Sigmoid colon (tissue), 4 donors: ENCODE measurements around the gene RPP25L.

ENCODE experiments used
- EP300 ChIP-seq, 4 donors: sonication (generic); formaldehyde crosslinking; IDR thresholded peaks; one replicate each; pipeline ENCODE4 v1.6.1; 2017; ENCODE audit warnings: antibody characterized with exemption in 4 of 4
- POLR2A ChIP-seq, 2 donors: fragments of 450-650 bp; IDR thresholded peaks; one replicate each; pipeline ENCODE4 v1.6.1; 2016; ENCODE audit warnings: antibody characterized with exemption in 2 of 2, mild to moderate bottlenecking in 2 of 2, moderate library complexity in 2 of 2
- POLR2AphosphoS5 ChIP-seq, 4 donors: sonication (generic); formaldehyde crosslinking; IDR thresholded peaks; one replicate each; pipeline ENCODE4 v1.6.1; 2017; ENCODE audit warnings: antibody characterized with exemption in 4 of 4
- TF ChIP-seq, protein P1 (sequence below), 4 experiments: fragments of 450-650 bp in 3 of 4; fragments of 200-600 bp in 1 of 4; IDR thresholded peaks; one replicate each; pipeline ENCODE4 v1.5.1; 2016 to 2019; ENCODE audit warnings: antibody characterized with exemption in 4 of 4, mild to moderate bottlenecking in 3 of 4, moderate library complexity in 2 of 4

DNA sequence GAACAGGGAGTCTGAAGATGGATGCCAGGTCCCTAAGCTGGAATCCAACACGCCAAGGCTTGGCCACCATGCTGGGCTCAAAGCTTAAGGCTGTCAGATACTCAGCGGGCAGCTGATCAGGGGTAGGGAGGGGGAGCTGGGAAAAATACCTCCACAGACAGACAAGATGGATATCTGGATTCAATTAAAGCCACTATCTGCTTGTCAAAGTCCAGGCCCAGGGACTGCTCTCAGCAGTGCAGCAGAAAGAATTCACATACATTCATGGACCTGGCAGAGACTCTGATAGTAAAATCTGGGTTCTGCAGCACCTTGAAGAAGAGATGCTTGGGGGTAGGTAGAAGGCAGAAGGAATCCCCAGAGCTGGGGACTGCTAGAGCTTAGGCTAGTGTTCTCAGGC, 3.2 kb upstream of the RPP25L start:
- TF ChIP-seq, protein P1, sequence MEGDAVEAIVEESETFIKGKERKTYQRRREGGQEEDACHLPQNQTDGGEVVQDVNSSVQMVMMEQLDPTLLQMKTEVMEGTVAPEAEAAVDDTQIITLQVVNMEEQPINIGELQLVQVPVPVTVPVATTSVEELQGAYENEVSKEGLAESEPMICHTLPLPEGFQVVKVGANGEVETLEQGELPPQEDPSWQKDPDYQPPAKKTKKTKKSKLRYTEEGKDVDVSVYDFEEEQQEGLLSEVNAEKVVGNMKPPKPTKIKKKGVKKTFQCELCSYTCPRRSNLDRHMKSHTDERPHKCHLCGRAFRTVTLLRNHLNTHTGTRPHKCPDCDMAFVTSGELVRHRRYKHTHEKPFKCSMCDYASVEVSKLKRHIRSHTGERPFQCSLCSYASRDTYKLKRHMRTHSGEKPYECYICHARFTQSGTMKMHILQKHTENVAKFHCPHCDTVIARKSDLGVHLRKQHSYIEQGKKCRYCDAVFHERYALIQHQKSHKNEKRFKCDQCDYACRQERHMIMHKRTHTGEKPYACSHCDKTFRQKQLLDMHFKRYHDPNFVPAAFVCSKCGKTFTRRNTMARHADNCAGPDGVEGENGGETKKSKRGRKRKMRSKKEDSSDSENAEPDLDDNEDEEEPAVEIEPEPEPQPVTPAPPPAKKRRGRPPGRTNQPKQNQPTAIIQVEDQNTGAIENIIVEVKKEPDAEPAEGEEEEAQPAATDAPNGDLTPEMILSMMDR (IDR thresholded peaks at IDR 0.05), result no peak
- TF ChIP-seq POLR2AphosphoS5 (IDR thresholded peaks at IDR 0.05) (no peak), EP300 (IDR thresholded peaks at IDR 0.05) (no peak), POLR2A (IDR thresholded peaks at IDR 0.05) (no peak)
